BJ (cell line): Measurements from ENCODE around the gene TMEM145. TPM values are rescaled to one million over a fixed set of nuclear protein-coding genes. Genes with fewer than 3 reads are reported as not detected.

Experiments
- CTCF ChIA-PET: fragments of 350-600 bp; formaldehyde crosslinking; extraction: SDS; loops from one replicate; lab custom pipeline; 2021; ENCODE audit warnings: antibody characterized with exemption, inconsistent platforms; lab: Yijun Ruan, JAX
- POLR2A ChIA-PET: fragments of 300-600 bp; sonication (Branson Sonifier 250); formaldehyde crosslinking; extraction: SDS; loops from one replicate; lab custom pipeline; 2021; ENCODE audit warnings: antibody characterized with exemption; lab: Charles Lee
- DNase-seq: peaks from one replicate; pipeline ENCODE4 v3.0.0-alpha.2; 2011; ENCODE audit warnings: low read depth
- H3K27me3 ChIP-seq: 2 replicates; pipeline ENCODE4 v1.6.0; 2011; ENCODE audit warnings: low read length; ENCODE audit not compliant: control insufficient read depth, insufficient read depth
- H3K36me3 ChIP-seq: 2 replicates; pipeline ENCODE4 v1.5.1; 2011; ENCODE audit warnings: low read length; ENCODE audit not compliant: control insufficient read depth, insufficient read depth
- H3K4me3 ChIP-seq: 2 replicates; pipeline ENCODE4 v1.5.1; 2011; ENCODE audit warnings: low read depth, mild to moderate bottlenecking, control low read depth, low read length
- polyA plus RNA-seq: library from polyadenylated mRNA; depleted of rRNA; stranded (reverse); fragments of >200 nt; gene quantifications from 2 replicates; pipeline ENCODE4 v1.2.3, GENCODE V29; 2011; rRNA removed
- small RNA-seq: library from RNA; depleted of rRNA; stranded (forward); fragments of <200 nt; gene quantifications from one replicate; pipeline ENCODE3, GENCODE V24; 2012; ENCODE audit warnings: low replicate concordance, low read depth; ENCODE audit not compliant: insufficient read length
- TF ChIP-seq, protein P1 (sequence below): IDR thresholded peaks from 2 replicates; pipeline ENCODE4 v1.5.1; 2011; ENCODE audit warnings: low read depth, mild to moderate bottlenecking, control low read depth, inconsistent platforms, low read length, moderate library complexity; ENCODE audit not compliant: insufficient read depth

Gene TMEM145
- polyA plus RNA-seq, 1 experiment = 0.07 TPM

DNA sequence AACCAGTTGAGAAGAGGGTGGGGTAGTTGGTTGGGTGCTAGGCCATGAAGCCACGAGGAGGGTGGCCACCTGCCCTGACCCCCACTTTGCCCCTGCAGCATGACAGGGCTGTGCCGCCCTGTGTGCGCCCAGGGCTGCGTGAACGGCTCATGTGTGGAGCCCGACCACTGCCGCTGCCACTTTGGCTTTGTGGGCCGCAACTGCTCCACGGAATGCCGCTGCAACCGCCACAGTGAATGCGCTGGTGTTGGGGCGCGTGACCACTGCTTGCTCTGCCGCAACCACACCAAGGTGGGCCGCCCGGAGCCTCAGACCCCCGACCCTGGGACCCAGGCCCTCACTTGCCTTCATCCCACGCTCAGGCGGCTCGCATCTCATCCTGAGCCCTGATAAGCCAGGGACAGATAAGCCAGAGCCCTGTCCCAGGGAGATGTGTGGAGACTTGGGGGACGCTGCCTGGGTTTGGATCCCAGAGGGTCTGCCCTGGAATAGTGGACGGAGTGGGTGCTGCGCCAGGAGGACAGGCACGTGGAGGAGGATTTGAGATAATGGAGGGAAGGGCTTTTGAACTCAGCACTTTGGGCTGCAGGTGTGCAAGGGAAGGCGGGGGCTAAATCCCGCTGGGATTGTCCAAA lies 56.4 kb downstream of the TMEM145 start:
- no peak for DNase-seq
- POLR2A ChIA-PET = no interaction called here
- TF ChIP-seq, protein P1, sequence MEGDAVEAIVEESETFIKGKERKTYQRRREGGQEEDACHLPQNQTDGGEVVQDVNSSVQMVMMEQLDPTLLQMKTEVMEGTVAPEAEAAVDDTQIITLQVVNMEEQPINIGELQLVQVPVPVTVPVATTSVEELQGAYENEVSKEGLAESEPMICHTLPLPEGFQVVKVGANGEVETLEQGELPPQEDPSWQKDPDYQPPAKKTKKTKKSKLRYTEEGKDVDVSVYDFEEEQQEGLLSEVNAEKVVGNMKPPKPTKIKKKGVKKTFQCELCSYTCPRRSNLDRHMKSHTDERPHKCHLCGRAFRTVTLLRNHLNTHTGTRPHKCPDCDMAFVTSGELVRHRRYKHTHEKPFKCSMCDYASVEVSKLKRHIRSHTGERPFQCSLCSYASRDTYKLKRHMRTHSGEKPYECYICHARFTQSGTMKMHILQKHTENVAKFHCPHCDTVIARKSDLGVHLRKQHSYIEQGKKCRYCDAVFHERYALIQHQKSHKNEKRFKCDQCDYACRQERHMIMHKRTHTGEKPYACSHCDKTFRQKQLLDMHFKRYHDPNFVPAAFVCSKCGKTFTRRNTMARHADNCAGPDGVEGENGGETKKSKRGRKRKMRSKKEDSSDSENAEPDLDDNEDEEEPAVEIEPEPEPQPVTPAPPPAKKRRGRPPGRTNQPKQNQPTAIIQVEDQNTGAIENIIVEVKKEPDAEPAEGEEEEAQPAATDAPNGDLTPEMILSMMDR = no peak
- no peaks in the 10 kb centered on the region; the same call in none of the 2 replicates for H3K36me3 ChIP-seq
- no peak overlapping the region for H3K4me3 ChIP-seq
- CTCF ChIA-PET = no interaction called here
- H3K27me3 ChIP-seq = no peaks in the 10 kb centered on the region

DNA sequence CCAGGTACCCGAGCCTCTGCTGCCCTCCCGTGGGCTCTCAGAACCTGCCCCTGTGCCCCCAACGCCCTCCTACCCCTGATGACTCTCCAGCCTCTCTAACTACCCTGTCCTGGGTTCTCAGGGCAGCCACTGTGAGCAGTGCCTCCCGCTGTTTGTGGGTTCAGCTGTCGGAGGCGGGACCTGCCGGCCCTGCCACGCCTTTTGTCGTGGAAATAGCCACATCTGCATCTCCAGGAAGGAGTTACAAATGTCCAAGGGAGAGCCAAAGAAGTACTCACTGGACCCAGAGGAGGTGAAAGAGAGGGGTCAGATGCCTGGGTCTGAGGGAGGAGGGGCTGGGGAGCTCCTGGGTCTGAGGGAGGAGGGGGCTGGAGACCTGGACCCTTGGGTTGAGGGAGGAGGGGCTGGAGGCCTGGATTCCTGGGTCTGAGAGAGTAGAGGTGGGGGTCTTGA lies 57.0 kb downstream of the TMEM145 start:
- Histone ChIP-seq H3K27me3 (no peaks in the 10 kb centered on the region), H3K4me3 (no peak overlapping the region), H3K36me3 (no peaks in the 10 kb centered on the region; the same call in none of the 2 replicates)
- ChIA-PET CTCF (no interaction called here), POLR2A (no interaction called here)
- DNase-seq = no peak
- TF ChIP-seq, protein P1 = no peak

DNA sequence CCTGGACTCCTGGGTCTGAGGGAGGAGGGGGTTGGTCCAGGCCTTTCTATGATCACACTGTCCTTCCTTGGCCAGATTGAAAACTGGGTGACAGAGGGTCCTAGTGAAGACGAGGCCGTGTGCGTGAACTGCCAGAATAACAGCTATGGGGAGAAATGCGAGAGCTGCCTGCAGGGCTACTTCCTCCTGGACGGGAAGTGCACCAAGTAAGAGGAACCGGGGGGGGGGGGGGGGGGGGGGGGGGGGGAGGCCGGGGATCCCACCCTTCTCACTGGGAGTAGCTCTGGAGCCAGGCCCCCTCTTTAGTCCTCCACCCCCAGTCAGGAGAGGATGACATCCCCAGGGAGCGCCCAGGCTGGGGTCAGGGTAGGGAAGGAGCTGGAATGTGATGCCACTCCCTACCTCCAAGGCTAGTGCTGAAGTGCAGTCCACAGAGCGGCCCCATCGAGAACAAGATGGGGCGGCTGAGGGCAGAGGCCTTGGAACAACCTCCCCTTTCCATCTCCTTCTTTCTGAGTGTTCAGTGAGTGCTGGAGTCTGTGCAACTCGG lies 57.6 kb downstream of the TMEM145 start:
- TF ChIP-seq, protein P1 = no peak
- H3K36me3 ChIP-seq = no peaks in the 10 kb centered on the region; the same call in none of the 2 replicates
- POLR2A ChIA-PET = no interaction called here
- CTCF ChIA-PET = no interaction called here
- H3K27me3 ChIP-seq = no peaks in the 10 kb centered on the region
- H3K4me3 ChIP-seq = no peak overlapping the region
- no peak for DNase-seq

Small RNA genes lying within 50 kb of the gene (small RNA-seq; reads per million reads assigned to genes)
- not detected for gene MIR8077

Other genes with a start within 250 kb of the TMEM145 start
- 0.06 and 0.10 TPM in 2 replicates for gene GRIK5, start 243.1 kb upstream of the TMEM145 start, polyA plus RNA-seq
- 5.6 and 10.4 TPM in 2 replicates for gene ZNF574, start 237.1 kb upstream of the TMEM145 start, polyA plus RNA-seq
- 1.8 and 2.2 TPM in 2 replicates for gene POU2F2, start 180.9 kb upstream of the TMEM145 start, polyA plus RNA-seq
- 19.1 and 30.4 TPM in 2 replicates for gene DEDD2, start 95.6 kb upstream of the TMEM145 start, polyA plus RNA-seq
- 4.8 and 5.9 TPM in 2 replicates for gene ZNF526, start 93.0 kb upstream of the TMEM145 start, polyA plus RNA-seq
- 27.7 and 36.1 TPM in 2 replicates for gene GSK3A, start 70.7 kb upstream of the TMEM145 start, polyA plus RNA-seq
- gene ERF, start 58.2 kb upstream of the TMEM145 start, polyA plus RNA-seq = 47.4 and 51.4 TPM in 2 replicates
- gene CIC, start 44.1 kb upstream of the TMEM145 start, polyA plus RNA-seq = 3.5 and 7.0 TPM in 2 replicates
- gene PRR19, start 11.2 kb upstream of the TMEM145 start, polyA plus RNA-seq = 0.43 and 0.93 TPM in 2 replicates
- gene PAFAH1B3, start 10.7 kb upstream of the TMEM145 start, polyA plus RNA-seq = 24.7 and 35.7 TPM in 2 replicates
- 6.8 and 9.6 TPM in 2 replicates for gene MEGF8, start 12.3 kb downstream of the TMEM145 start, polyA plus RNA-seq
- 0.38 and 0.78 TPM in 2 replicates for gene CNFN, start 77.0 kb downstream of the TMEM145 start, polyA plus RNA-seq
- 1.9 and 3.3 TPM in 2 replicates for gene LIPE, start 114.1 kb downstream of the TMEM145 start, polyA plus RNA-seq
- gene CXCL17, start 129.6 kb downstream of the TMEM145 start, polyA plus RNA-seq = not detected in 2 replicates
- 0.11 TPM in 1 of 2 replicates, not detected in the other for gene CEACAM1, start 215.2 kb downstream of the TMEM145 start, polyA plus RNA-seq